Prostate gland (tissue), 2 donors: ENCODE measurements around the gene MAP1S. TPM values are rescaled to one million over a fixed set of nuclear protein-coding genes. Genes with fewer than 3 reads are reported as not detected.
"Not testable (repeated sequence)": the region's sequence is repeated elsewhere in the genome, so short reads cannot be mapped to it uniquely, and the experiment has no call there.

ENCODE experiments used
- DNase-seq: peaks from one replicate; pipeline ENCODE4 v3.0.0-alpha.2; 2019; ENCODE audit warnings: low spot score
- H3K27ac ChIP-seq, 2 donors: fragments of 200-600 bp; sonication (generic); 2 replicates each; pipeline ENCODE4 v1.5.1; 2017 to 2019
- H3K27me3 ChIP-seq: fragments of 200-600 bp; sonication (generic); replicated peaks from 2 replicates; pipeline ENCODE4 v1.5.1; 2019; ENCODE audit not compliant: insufficient read depth
- H3K36me3 ChIP-seq, 2 donors: fragments of 200-600 bp; sonication (generic); 1 replicate in 1 of 2; 2 replicates in 1 of 2; pipeline versions ENCODE4 v1.5.1 to v1.8.1; 2017 to 2019
- H3K4me1 ChIP-seq: fragments of 200-600 bp; sonication (generic); replicated peaks from 2 replicates; pipeline ENCODE4 v1.5.1; 2019
- H3K4me3 ChIP-seq, 2 donors: fragments of 200-600 bp; sonication (generic); 2 replicates each; pipeline ENCODE4 v1.5.1; 2017 to 2019
- H3K9me3 ChIP-seq: fragments of 200-600 bp; sonication (generic); 2 replicates; pipeline ENCODE4 v1.5.1; 2017
- POLR2A ChIP-seq: fragments of 450-650 bp; IDR thresholded peaks from one replicate; pipeline ENCODE4 v1.6.1; 2016; ENCODE audit warnings: antibody characterized with exemption, mild to moderate bottlenecking
- POLR2AphosphoS5 ChIP-seq: sonication (generic); formaldehyde crosslinking; IDR thresholded peaks from one replicate; pipeline ENCODE4 v1.6.1; 2017; ENCODE audit warnings: antibody characterized with exemption
- WGBS: methylation state at CpG from one replicate; pipeline ENCODE4 v1.1.5; 2018; 5-methylcytosine and 5-hydroxymethylcytosine counted together
- intact Hi-C: fragments of 100-400 bp; cut with DNase I; formaldehyde crosslinking; loops from one replicate; pipeline ENCODE4 v1.14.2; 2022
- total RNA-seq, 2 donors: library from RNA; depleted of rRNA; stranded (reverse); fragments of >200 nt; gene quantifications; one replicate each; pipeline ENCODE4 v1.1.0, GENCODE V29; 2016
- TF ChIP-seq, protein P1 (sequence below), 4 experiments: fragments of 200-600 bp in 2 of 4; fragments of 450-650 bp in 2 of 4; sonication (generic) in 2 of 4; IDR thresholded peaks; 1 replicate in 3 of 4; 2 replicates in 1 of 4; pipeline ENCODE4 v1.5.1; 2016 to 2019; ENCODE audit warnings: antibody characterized with exemption in 4 of 4, mild to moderate bottlenecking in 2 of 4, moderate library complexity in 2 of 4

The MAP1S gene
- total RNA-seq, 2 donors from 2014 or later = 34.9 to 61.1 TPM

DNA sequence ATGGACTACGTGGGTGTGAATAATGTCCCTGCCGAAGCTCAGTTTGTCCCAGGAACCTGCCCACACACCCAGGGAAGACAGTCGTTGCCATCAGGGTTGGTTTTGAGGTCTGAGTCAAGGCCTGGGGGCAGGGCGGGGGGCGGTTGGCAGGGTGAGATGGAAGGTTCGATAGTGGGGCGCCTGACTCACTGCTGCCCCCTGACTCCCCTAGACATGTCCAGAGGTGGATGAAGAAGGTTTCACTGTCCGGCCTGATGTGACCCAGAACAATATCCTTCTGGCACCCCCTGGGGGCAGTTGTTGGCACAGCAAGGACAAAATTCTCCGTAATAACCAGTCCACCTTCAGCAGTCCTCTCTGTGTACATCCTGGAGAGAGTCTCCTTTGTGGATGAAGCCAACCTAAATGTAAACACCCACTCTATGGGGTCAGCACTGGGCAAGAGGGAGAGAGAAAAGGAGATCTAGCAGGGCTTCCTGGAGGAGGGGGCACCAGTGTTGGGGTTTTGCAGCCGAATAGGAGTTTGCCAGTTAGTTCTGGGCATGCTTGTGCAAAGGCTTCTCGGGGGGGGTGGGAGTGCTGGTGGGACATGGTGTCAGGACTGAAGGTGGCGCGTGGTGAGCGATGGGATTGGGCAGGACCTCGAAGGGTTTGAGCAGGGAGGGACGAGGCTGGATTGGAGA lies 56.1 kb downstream of the MAP1S start:
- Histone ChIP-seq H3K36me3 (no peaks in the 10 kb centered on the region), H3K9me3 (no peaks in the 10 kb centered on the region), H3K27ac (no peak overlapping the region), H3K27me3 (peaks cover 2% of the 10 kb centered on the region), H3K4me3 (no peak overlapping the region), H3K4me1 (no peaks in the 10 kb centered on the region)
- intact Hi-C loops = loop anchor here (10.0 kb wide), 1 partner anchor 171 kb away; no protein-coding TSS in a partner anchor
- TF ChIP-seq POLR2A (no peak), POLR2AphosphoS5 (no peak)
- TF ChIP-seq, protein P1, sequence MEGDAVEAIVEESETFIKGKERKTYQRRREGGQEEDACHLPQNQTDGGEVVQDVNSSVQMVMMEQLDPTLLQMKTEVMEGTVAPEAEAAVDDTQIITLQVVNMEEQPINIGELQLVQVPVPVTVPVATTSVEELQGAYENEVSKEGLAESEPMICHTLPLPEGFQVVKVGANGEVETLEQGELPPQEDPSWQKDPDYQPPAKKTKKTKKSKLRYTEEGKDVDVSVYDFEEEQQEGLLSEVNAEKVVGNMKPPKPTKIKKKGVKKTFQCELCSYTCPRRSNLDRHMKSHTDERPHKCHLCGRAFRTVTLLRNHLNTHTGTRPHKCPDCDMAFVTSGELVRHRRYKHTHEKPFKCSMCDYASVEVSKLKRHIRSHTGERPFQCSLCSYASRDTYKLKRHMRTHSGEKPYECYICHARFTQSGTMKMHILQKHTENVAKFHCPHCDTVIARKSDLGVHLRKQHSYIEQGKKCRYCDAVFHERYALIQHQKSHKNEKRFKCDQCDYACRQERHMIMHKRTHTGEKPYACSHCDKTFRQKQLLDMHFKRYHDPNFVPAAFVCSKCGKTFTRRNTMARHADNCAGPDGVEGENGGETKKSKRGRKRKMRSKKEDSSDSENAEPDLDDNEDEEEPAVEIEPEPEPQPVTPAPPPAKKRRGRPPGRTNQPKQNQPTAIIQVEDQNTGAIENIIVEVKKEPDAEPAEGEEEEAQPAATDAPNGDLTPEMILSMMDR (IDR thresholded peaks at IDR 0.05) = no peak
- WGBS = 67% methylated on average over 15 of the region's 16 CpGs
- no peak for DNase-seq

GRCh38 chr19:17775991-17776803 lies 56.9 kb downstream of the MAP1S start:
- TF ChIP-seq, protein P1 (IDR thresholded peaks at IDR 0.05) = no peak
- no peak for TF ChIP-seq POLR2A
- no peak for TF ChIP-seq POLR2AphosphoS5
- WGBS = 74% methylated on average over 26 of the region's 27 CpGs
- no peaks in the 10 kb centered on the region for H3K9me3 ChIP-seq
- H3K27ac ChIP-seq = no peak overlapping the region
- no peaks in the 10 kb centered on the region for H3K4me1 ChIP-seq
- peaks cover 2% of the 10 kb centered on the region for H3K27me3 ChIP-seq
- H3K36me3 ChIP-seq = no peaks in the 10 kb centered on the region
- H3K4me3 ChIP-seq = no peak overlapping the region
- no peak for DNase-seq
- intact Hi-C loops = loop anchor here (10.0 kb wide), 1 partner anchor 171 kb away; no protein-coding TSS in a partner anchor

GRCh38 chr19:17777840-17778239 lies 58.6 kb downstream of the MAP1S start:
- H3K4me3 ChIP-seq, H3K4me1 ChIP-seq, H3K36me3 ChIP-seq, H3K27ac ChIP-seq, H3K27me3 ChIP-seq, DNase-seq, H3K9me3 ChIP-seq: not testable (repeated sequence)
- intact Hi-C loops = loop anchor here (10.0 kb wide), 1 partner anchor 173 kb away; no protein-coding TSS in a partner anchor
- 79% methylated on average over 10 of the region's 10 CpGs for WGBS

DNA sequence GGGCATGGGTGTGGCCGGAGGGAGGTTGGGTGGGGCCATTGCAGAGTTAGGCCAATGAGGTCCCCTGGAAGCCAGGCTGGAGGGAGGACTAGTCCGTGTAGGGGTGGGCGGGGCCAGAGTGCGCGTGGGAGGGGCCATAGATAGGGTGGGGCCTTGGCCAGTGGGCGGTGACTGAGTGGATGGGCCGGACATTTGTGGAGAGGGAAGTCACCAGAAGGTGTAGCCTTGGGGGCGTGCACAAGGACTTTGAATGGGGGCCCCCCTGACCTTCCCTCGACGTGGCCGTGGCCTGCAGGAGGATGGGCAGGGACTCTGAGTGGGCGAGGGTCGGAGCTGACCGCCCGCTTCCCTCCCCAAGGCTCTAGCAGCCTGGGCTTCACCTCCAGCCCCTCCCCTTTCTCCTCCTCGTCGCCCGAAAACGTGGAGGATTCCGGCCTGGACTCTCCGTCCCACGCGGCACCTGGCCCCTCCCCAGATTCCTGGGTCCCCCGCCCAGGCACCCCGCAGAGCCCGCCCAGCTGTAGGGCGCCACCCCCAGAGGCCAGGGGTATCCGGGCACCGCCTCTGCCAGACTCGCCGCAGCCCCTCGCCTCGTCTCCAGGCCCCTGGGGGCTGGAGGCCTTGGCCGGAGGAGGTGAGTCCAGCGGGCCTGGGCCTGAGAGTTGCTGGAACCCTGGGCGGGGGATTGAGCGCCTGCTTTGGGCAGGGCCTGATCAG lies 59.1 kb downstream of the MAP1S start:
- intact Hi-C loops = loop anchor here (10.0 kb wide), 1 partner anchor 174 kb away; no protein-coding TSS in a partner anchor
- H3K27ac ChIP-seq = no peak overlapping the region
- no peak for DNase-seq

More for the DNA sequence above, 59.1 kb downstream of the MAP1S start:
- TF ChIP-seq, protein P1 (IDR thresholded peaks at IDR 0.05) = no peak
- H3K36me3 ChIP-seq = no peaks in the 10 kb centered on the region
- no peaks in the 10 kb centered on the region for H3K9me3 ChIP-seq
- peaks cover 2% of the 10 kb centered on the region for H3K27me3 ChIP-seq
- no peaks in the 10 kb centered on the region for H3K4me1 ChIP-seq
- 11% methylated on average over 37 of the region's 37 CpGs for WGBS
- H3K4me3 ChIP-seq = no peak overlapping the region
